HEK293T (cell line): Measurements from ENCODE around the gene MID1.

ENCODE experiments used
- ELF4 ChIP-seq: fragments of 450-650 bp; IDR thresholded peaks from 2 replicates; pipeline ENCODE4 v1.6.1; 2017; ENCODE audit warnings: antibody characterized with exemption
- FOXK2 ChIP-seq: fragments of 450-650 bp; IDR thresholded peaks from 2 replicates; pipeline ENCODE4 v1.6.1; 2016; ENCODE audit warnings: mild to moderate bottlenecking
- SUZ12 ChIP-seq: fragments of 450-650 bp; IDR thresholded peaks from 2 replicates; pipeline ENCODE4 v1.6.1; 2016; ENCODE audit warnings: mild to moderate bottlenecking
- TARDBP ChIP-seq: fragments of 450-650 bp; IDR thresholded peaks from 2 replicates; pipeline ENCODE4 v1.6.1; 2016

DNA sequence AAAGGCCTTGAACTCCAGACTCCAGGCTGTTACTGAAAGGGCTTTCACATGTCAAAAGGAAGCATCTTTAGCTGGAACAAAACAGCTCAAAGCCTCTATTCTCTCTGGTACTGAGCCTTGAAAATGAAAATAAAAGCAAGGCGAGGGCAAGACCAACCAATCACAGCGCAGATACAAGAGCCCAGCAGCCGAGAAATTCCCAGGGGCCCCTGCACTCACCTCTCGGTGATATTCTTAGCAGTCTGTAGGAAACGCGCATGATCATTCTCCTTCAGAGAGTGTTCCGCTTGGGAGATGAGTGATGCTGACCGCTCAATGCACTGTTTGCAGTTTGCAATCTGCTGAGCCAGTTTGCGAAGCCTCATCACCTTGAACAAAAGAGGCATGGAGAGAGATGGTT is 138.1 kb downstream of the MID1 start:
- no peak for TF ChIP-seq ELF4
- no peak for TF ChIP-seq FOXK2
- no peak for TF ChIP-seq SUZ12
- TF ChIP-seq TARDBP: no peak
